Measurements from ENCODE around the gene AP2A2. TPM values are rescaled to one million over a fixed set of nuclear protein-coding genes. Genes with fewer than 3 reads are reported as not detected.

The AP2A2 gene
- total RNA-seq, 2 donors from 2014 or later = 99.0 to 109 TPM

GRCh38 chr11:944711-945470 is 19.2 kb downstream of the AP2A2 start:
- no peaks in the 10 kb centered on the region for H3K27me3 ChIP-seq (replicated peaks; ENCODE audit: insufficient read depth)
- TF ChIP-seq, protein P1, sequence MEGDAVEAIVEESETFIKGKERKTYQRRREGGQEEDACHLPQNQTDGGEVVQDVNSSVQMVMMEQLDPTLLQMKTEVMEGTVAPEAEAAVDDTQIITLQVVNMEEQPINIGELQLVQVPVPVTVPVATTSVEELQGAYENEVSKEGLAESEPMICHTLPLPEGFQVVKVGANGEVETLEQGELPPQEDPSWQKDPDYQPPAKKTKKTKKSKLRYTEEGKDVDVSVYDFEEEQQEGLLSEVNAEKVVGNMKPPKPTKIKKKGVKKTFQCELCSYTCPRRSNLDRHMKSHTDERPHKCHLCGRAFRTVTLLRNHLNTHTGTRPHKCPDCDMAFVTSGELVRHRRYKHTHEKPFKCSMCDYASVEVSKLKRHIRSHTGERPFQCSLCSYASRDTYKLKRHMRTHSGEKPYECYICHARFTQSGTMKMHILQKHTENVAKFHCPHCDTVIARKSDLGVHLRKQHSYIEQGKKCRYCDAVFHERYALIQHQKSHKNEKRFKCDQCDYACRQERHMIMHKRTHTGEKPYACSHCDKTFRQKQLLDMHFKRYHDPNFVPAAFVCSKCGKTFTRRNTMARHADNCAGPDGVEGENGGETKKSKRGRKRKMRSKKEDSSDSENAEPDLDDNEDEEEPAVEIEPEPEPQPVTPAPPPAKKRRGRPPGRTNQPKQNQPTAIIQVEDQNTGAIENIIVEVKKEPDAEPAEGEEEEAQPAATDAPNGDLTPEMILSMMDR (IDR thresholded peaks at IDR 0.05) = no peak
- peaks cover 5% of the 10 kb centered on the region for H3K9me3 ChIP-seq
- H3K27ac ChIP-seq = no peak overlapping the region
- no peak for DNase-seq (ENCODE audit: low spot score)
- no peak for ATAC-seq (ENCODE audit: insufficient number of reproducible peaks, low FRiP score, low read depth)
- H3K4me3 ChIP-seq = no peak overlapping the region
- H3K36me3 ChIP-seq = peaks cover 2% of the 10 kb centered on the region
- peaks cover 0 to 16% of the 10 kb centered on the region in 2 donors for H3K4me1 ChIP-seq (ENCODE audit: control insufficient read depth in 1 of 2, low read depth in 2 of 2)

GRCh38 chr11:945986-946385 is 20.3 kb downstream of the AP2A2 start:
- no peak for ATAC-seq (ENCODE audit: insufficient number of reproducible peaks, low FRiP score, low read depth)
- H3K36me3 ChIP-seq = peaks cover 2% of the 10 kb centered on the region

GRCh38 chr11:947744-948143 is 22.1 kb downstream of the AP2A2 start:
- peaks cover 5% of the 10 kb centered on the region for H3K9me3 ChIP-seq
- H3K4me3 ChIP-seq = no peak overlapping the region
- DNase-seq (ENCODE audit: low spot score) (no peak), ATAC-seq (ENCODE audit: insufficient number of reproducible peaks, low FRiP score, low read depth) (no peak)
- no peaks in the 10 kb centered on the region for H3K27me3 ChIP-seq (replicated peaks; ENCODE audit: insufficient read depth)
- peaks cover 2% of the 10 kb centered on the region for H3K36me3 ChIP-seq
- H3K4me1 ChIP-seq (ENCODE audit: control insufficient read depth in 1 of 2, low read depth in 2 of 2) = peaks cover 0 to under 1% of the 10 kb centered on the region in 2 donors
- no peak overlapping the region for H3K27ac ChIP-seq
- TF ChIP-seq, protein P1 (IDR thresholded peaks at IDR 0.05) = no peak

More at GRCh38 chr11:945986-946385, 20.3 kb downstream of the AP2A2 start:
- no peaks in the 10 kb centered on the region for H3K27me3 ChIP-seq (replicated peaks; ENCODE audit: insufficient read depth)
- no peak for DNase-seq (ENCODE audit: low spot score)
- H3K4me3 ChIP-seq = no peak overlapping the region
- H3K4me1 ChIP-seq (ENCODE audit: control insufficient read depth in 1 of 2, low read depth in 2 of 2) = peaks cover 0 to 16% of the 10 kb centered on the region in 2 donors
- TF ChIP-seq, protein P1 (IDR thresholded peaks at IDR 0.05) = no peak
- no peak overlapping the region for H3K27ac ChIP-seq
- H3K9me3 ChIP-seq = peaks cover 5% of the 10 kb centered on the region

GRCh38 chr11:951507-951906 is 25.8 kb downstream of the AP2A2 start:
- H3K27me3 ChIP-seq (replicated peaks; ENCODE audit: insufficient read depth) = no peaks in the 10 kb centered on the region
- ATAC-seq (ENCODE audit: insufficient number of reproducible peaks, low FRiP score, low read depth) (no peak), DNase-seq (ENCODE audit: low spot score) (no peak)
- no peaks in the 10 kb centered on the region for H3K4me1 ChIP-seq (ENCODE audit: control insufficient read depth in 1 of 2, low read depth in 2 of 2)
- H3K36me3 ChIP-seq = peaks cover 2% of the 10 kb centered on the region
- no peak overlapping the region for H3K4me3 ChIP-seq
- TF ChIP-seq, protein P1 (IDR thresholded peaks at IDR 0.05) = no peak
- H3K27ac ChIP-seq = no peak overlapping the region
- H3K9me3 ChIP-seq = peaks cover 5% of the 10 kb centered on the region

GRCh38 chr11:952406-953385 is 27.0 kb downstream of the AP2A2 start:
- Histone ChIP-seq H3K27me3 (replicated peaks; ENCODE audit: insufficient read depth) (no peaks in the 10 kb centered on the region), H3K36me3 (peaks cover 2% of the 10 kb centered on the region), H3K4me3 (no peak overlapping the region), H3K9me3 (peaks cover 5% of the 10 kb centered on the region), H3K27ac (no peak overlapping the region), H3K4me1 (ENCODE audit: control insufficient read depth in 1 of 2, low read depth in 2 of 2) (no peaks in the 10 kb centered on the region)
- ATAC-seq (ENCODE audit: insufficient number of reproducible peaks, low FRiP score, low read depth) = no peak
- no peak for DNase-seq (ENCODE audit: low spot score)
- TF ChIP-seq, protein P1 (IDR thresholded peaks at IDR 0.05) = no peak

Data from thoracic aorta (tissue), 2 donors.